Kidney epithelial cell (primary cell): ENCODE data around the gene CREB5. TPM values are rescaled to one million over a fixed set of nuclear protein-coding genes. Genes with fewer than 3 reads are reported as not detected.

Experiments
- DNase-seq: peaks from one replicate; pipeline ENCODE4 v3.0.0-alpha.2; 2010; ENCODE audit warnings: low read depth
- H3K27me3 ChIP-seq: 2 replicates; pipeline ENCODE4 v1.6.0; 2011; ENCODE audit warnings: low read length; ENCODE audit not compliant: control insufficient read depth, insufficient read depth
- H3K36me3 ChIP-seq: 2 replicates; pipeline ENCODE4 v1.5.1; 2011; ENCODE audit warnings: low read length; ENCODE audit not compliant: control insufficient read depth, insufficient read depth
- H3K4me3 ChIP-seq: 2 replicates; pipeline ENCODE4 v1.5.1; 2011; ENCODE audit warnings: low read depth, mild to moderate bottlenecking, control low read depth, low read length
- total RNA-seq: library from RNA; depleted of rRNA; stranded (reverse); fragments of >200 nt; gene quantifications from 2 replicates; pipeline ENCODE4 v1.2.3, GENCODE V29; 2015
- TF ChIP-seq, protein P1 (sequence below): IDR thresholded peaks from 2 replicates; pipeline ENCODE4 v1.5.1; 2011; ENCODE audit warnings: mild to moderate bottlenecking, moderate library complexity, low read length, control low read depth, inconsistent platforms; ENCODE audit not compliant: insufficient read depth, poor library complexity, severe bottlenecking

Gene CREB5
- total RNA-seq, 1 donor from 2014 or later: 27.9 TPM

DNA sequence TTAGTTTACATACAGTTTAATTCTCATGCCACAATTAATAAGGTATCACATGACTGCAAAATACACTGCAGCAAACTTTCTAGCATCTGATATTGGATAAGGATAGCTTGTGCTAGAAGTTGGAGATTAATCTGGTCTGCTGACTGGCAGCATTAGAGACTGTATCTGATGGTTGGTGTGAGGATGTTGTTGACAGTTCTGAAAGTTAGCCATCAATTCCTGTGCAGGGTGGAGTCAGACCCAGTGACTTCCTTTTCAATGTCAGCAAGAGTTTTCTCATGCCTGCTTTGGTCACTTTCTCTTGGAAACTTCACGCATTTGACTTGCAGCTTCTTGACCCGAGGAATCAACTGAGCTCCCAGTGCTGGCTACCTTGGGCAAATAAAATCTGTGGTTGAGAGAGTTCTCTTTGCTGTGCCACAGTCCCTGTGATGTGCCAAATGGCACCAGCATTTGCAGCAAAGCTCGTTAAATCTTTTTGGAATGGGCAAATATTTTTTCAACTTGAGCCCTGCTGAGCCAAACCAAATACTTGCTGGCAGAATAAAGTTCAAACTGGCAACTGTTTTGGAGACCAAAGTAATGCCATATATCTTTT, 312.8 kb downstream of the CREB5 start:
- no peak for DNase-seq
- Histone ChIP-seq H3K27me3 (no peaks in the 10 kb centered on the region), H3K36me3 (no peaks in the 10 kb centered on the region), H3K4me3 (no peak overlapping the region)
- TF ChIP-seq, protein P1, sequence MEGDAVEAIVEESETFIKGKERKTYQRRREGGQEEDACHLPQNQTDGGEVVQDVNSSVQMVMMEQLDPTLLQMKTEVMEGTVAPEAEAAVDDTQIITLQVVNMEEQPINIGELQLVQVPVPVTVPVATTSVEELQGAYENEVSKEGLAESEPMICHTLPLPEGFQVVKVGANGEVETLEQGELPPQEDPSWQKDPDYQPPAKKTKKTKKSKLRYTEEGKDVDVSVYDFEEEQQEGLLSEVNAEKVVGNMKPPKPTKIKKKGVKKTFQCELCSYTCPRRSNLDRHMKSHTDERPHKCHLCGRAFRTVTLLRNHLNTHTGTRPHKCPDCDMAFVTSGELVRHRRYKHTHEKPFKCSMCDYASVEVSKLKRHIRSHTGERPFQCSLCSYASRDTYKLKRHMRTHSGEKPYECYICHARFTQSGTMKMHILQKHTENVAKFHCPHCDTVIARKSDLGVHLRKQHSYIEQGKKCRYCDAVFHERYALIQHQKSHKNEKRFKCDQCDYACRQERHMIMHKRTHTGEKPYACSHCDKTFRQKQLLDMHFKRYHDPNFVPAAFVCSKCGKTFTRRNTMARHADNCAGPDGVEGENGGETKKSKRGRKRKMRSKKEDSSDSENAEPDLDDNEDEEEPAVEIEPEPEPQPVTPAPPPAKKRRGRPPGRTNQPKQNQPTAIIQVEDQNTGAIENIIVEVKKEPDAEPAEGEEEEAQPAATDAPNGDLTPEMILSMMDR: no peak

DNA sequence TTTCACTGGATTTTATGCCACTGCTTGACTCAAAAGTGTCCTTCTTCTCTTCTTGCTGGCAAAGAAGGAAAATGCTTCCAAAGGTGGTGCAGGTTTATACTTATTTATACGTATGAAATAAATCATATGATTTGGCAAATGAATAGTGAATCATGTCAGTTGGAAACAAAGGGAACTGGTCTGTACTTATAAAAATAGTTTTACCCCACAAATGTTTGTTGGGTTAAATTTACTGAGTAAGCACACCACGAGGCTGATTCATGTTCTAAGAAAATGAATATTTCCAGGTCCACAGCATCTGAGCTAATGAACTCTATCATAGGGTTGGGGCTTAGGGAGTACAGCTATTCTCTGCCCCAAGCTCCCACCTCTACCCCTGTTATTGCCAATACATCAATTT, 313.6 kb downstream of the CREB5 start:
- Histone ChIP-seq H3K27me3 (no peaks in the 10 kb centered on the region), H3K4me3 (no peak overlapping the region), H3K36me3 (no peaks in the 10 kb centered on the region)
- TF ChIP-seq, protein P1: no peak
- DNase-seq: no peak

DNA sequence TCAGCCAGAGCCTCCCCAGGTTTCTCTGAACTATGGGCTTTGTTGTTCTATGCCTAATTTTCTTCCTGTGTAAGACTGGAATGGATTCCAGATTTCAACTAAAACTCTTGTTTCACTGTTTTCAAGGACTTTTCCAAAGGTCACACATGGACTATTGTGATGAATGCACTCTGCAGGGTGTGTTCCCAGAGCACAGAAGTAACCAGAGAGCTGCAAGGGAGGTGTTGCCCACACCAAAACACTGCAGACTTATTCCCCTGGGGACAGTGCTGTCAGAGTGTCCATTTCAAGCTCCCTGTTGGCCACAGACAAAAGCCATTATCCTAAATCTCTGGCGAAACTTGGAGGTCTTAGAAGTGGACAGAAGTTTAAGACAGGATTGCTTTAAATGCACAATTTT, 314.2 kb downstream of the CREB5 start:
- DNase-seq: no peak
- Histone ChIP-seq H3K27me3 (no peaks in the 10 kb centered on the region), H3K36me3 (no peaks in the 10 kb centered on the region), H3K4me3 (no peak overlapping the region)
- TF ChIP-seq, protein P1: no peak

DNA sequence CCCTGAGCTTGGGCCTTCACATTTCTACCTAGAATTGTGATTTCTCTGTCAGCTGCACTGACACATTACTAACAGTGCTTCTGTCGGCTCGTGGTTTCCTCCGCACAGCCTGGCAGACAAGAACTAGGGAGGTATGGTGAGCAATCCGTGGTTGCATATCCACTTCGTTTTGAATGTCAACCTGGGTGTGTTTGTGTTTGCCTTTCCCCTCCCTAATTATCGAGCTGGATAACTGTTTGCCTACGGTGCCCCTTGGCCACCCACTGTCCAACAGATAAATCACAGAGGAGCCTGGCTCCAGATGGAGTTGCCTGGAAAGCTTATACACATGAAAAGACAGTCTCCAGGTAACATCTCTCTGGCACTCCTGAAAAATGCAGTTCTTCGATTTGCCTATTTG, 317.0 kb downstream of the CREB5 start:
- Histone ChIP-seq H3K36me3 (no peaks in the 10 kb centered on the region), H3K27me3 (no peaks in the 10 kb centered on the region), H3K4me3 (no peak overlapping the region)
- no peak for DNase-seq
- TF ChIP-seq, protein P1: no peak

DNA sequence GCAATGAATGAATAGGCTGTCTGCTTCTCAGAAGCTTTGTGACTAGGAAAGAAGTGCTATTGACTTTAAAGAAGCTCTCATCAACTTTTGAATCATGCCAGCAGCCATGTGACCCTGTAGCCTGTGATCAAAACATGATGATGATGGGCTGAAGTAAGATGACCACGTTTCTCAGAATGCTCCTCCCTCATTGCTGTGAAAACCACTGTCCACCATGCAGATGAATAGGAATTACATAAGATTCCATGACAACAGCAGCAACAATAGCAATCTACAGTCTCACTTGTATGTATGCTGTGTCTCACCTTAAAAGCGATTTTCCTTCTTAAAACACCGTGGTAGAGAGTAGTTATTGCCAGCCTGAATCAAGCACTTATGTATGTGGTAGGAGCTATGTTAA, 317.4 kb downstream of the CREB5 start:
- H3K27me3 ChIP-seq: no peaks in the 10 kb centered on the region
- TF ChIP-seq, protein P1: no peak
- no peak for DNase-seq
- no peak overlapping the region for H3K4me3 ChIP-seq
- no peaks in the 10 kb centered on the region for H3K36me3 ChIP-seq

DNA sequence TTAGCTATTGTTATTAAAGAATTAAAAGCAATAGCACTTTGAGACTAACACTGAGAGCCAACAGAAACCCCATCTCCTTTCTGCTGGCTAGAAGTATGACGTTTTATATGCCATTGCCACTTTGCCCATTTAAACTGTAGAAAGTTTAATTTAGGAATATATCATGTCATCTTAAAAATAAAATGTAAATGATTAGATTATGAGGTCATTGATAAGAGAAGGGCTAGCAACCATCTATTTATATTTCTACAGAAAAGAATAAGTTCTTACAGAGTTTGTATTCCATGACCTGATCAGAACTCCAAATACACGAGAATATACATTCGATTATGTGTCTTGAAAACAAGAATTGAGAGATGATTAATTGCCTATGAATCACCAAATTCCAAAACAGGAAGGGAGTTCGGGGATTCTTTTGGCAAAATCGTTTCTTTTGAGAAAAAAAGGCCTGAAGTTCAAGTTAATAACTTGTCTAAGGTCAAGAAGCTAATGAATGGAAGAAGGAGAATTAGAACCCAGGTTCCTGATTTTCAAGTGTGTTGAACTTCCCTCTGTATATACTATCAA, 318.9 kb downstream of the CREB5 start:
- TF ChIP-seq, protein P1: no peak

More for the DNA sequence above, 318.9 kb downstream of the CREB5 start:
- no peak overlapping the region for H3K4me3 ChIP-seq
- H3K27me3 ChIP-seq: no peaks in the 10 kb centered on the region
- no peak for DNase-seq
- no peaks in the 10 kb centered on the region for H3K36me3 ChIP-seq
